Glomerular visceral epithelial cell (primary cell): ENCODE results near the gene ETDB.
A peak's percentile ranks its signal among the peaks of the same experiment; 100 is the strongest.
"Not testable (repeated sequence)": the region's sequence is repeated elsewhere in the genome, so short reads cannot be mapped to it uniquely, and the experiment has no call there.

Source experiments
- DNase-seq: peaks from one replicate; pipeline ENCODE4 v3.0.0-alpha.2; 2016; ENCODE audit errors: extremely low spot score

ETDB gene

GRCh38 chrX:135120056-135120576 is at the start of gene ETDB:
TSS of gene ETDB (minus strand) at chrX:135120526. CDS start at chrX:135119261, 1,265 bp downstream.
- DNase-seq = not testable (repeated sequence)

- DNase-seq = not testable (repeated sequence)
These were observed 49.2 kb upstream of the ETDB start for GRCh38 chrX:135169534-135169933.

GRCh38 chrX:135168486-135168885 is 48.2 kb upstream of the ETDB start:
- DNase-seq = no peak

GRCh38 chrX:135154688-135155087 is 34.4 kb upstream of the ETDB start:
- not testable (repeated sequence) for DNase-seq

- not testable (repeated sequence) for DNase-seq
These were observed 5.8 kb upstream of the ETDB start for GRCh38 chrX:135126145-135126544.

GRCh38 chrX:135116064-135116463 is 4.3 kb downstream of the ETDB start:
- DNase-seq = not testable (repeated sequence)

GRCh38 chrX:135114392-135114791 is 5.9 kb downstream of the ETDB start:
- DNase-seq = no peak

- DNase-seq = no peak
These were observed 7.6 kb downstream of the ETDB start for GRCh38 chrX:135112743-135113142.

- DNase-seq = peak; percentile 39
These were observed 8.1 kb downstream of the ETDB start for GRCh38 chrX:135112096-135112729.

- no peak for DNase-seq
These were observed 10.8 kb downstream of the ETDB start for GRCh38 chrX:135109554-135109953.

GRCh38 chrX:135099493-135099783 is 20.9 kb downstream of the ETDB start:
- no peak for DNase-seq

GRCh38 chrX:135097196-135097744 is 23.1 kb downstream of the ETDB start:
- not testable (repeated sequence) for DNase-seq

GRCh38 chrX:135095715-135096114 is 24.6 kb downstream of the ETDB start:
- no peak for DNase-seq

- no peak for DNase-seq
These were observed 25.6 kb downstream of the ETDB start for GRCh38 chrX:135094726-135095125.

- DNase-seq = no peak
These were observed 31.2 kb downstream of the ETDB start for GRCh38 chrX:135089126-135089525.

GRCh38 chrX:135087867-135088266 is 32.5 kb downstream of the ETDB start:
- DNase-seq = no peak

GRCh38 chrX:135086197-135086854 is 34.0 kb downstream of the ETDB start:
- DNase-seq = peak; percentile 53

- no peak for DNase-seq
These were observed 38.5 kb downstream of the ETDB start for GRCh38 chrX:135081693-135082404.
